ENCODE results near the gene RAD1. TPM values are rescaled to one million over a fixed set of nuclear protein-coding genes. Genes with fewer than 3 reads are reported as not detected.

RAD1 gene
- total RNA-seq, 3 donors from 2014 or later: 12.8 to 23.3 (median 18.7) TPM

DNA sequence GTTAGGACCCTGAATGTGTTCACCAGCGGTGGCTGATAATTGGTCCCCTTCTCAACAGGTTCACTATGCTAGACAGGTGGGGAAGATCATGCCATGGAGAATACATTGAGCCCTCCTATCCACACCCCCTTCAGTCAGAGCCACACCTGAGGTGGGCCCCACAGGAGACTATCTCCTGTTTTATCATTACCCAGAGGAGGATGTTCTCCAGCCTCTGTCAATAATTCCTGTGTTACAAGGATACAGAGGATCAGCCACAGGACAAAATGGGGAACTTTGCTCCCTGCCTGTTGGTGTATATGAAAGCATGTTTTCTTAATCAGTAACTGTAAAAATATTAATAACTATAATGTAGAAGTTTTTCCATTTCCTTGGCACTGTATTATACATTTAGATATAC lies 25.9 kb downstream of the RAD1 start:
- H3K4me1 ChIP-seq: no peaks in the 10 kb centered on the region
- TF ChIP-seq POLR2AphosphoS5 (IDR thresholded peaks at IDR 0.05): no peak
- intact Hi-C loops (cut with DNase I; ENCODE audit: low total_unique reads): no loop called here
- H3K9me3 ChIP-seq: no peaks in the 10 kb centered on the region
- no peak overlapping the region for H3K27ac ChIP-seq
- H3K4me3 ChIP-seq: no peak overlapping the region
- no peaks in the 10 kb centered on the region for H3K36me3 ChIP-seq
- no peak for DNase-seq (ENCODE audit: low spot score in 2 of 2)
- no peaks in the 10 kb centered on the region for H3K27me3 ChIP-seq

DNA sequence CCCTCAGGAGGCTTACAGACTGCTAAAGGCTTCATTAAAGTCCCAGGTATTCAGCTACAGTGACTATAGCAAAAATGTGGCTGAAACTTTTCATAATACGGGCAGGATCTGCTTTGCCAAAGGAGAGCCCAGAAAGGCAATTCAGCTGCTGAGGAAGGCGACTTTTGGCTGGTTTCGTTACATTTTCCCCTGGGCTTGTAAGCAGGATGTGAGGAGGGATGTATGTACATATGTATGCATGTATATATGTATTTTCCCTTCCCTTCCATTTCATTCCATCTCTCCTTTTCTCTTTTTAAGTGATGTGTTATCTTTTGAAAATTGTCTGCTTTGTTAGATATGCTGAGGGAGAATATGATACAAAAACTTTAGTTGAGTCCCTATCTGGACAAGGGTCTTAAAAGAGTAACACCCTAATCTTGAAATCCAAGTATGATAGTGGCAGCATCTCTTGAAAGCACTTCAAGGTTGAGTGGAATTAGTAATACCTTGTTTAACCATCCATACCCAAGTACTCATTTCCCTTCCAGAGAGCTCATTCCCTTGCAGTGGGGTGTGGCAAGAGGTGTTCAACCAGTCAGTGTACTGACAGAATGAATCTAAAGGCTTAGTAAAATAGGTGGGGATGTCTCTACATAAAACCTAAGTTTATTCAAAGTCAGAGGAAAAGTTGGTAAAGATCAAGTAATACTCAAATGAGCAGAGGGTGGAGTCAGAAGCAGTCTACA lies 28.7 kb downstream of the RAD1 start:
- H3K36me3 ChIP-seq: no peaks in the 10 kb centered on the region
- H3K4me1 ChIP-seq: no peaks in the 10 kb centered on the region
- H3K27me3 ChIP-seq: no peaks in the 10 kb centered on the region
- TF ChIP-seq POLR2AphosphoS5 (IDR thresholded peaks at IDR 0.05) (no peak), POLR2A (IDR thresholded peaks at IDR 0.05) (no peak)
- TF ChIP-seq, protein P1, sequence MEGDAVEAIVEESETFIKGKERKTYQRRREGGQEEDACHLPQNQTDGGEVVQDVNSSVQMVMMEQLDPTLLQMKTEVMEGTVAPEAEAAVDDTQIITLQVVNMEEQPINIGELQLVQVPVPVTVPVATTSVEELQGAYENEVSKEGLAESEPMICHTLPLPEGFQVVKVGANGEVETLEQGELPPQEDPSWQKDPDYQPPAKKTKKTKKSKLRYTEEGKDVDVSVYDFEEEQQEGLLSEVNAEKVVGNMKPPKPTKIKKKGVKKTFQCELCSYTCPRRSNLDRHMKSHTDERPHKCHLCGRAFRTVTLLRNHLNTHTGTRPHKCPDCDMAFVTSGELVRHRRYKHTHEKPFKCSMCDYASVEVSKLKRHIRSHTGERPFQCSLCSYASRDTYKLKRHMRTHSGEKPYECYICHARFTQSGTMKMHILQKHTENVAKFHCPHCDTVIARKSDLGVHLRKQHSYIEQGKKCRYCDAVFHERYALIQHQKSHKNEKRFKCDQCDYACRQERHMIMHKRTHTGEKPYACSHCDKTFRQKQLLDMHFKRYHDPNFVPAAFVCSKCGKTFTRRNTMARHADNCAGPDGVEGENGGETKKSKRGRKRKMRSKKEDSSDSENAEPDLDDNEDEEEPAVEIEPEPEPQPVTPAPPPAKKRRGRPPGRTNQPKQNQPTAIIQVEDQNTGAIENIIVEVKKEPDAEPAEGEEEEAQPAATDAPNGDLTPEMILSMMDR (IDR thresholded peaks at IDR 0.05): no peak
- intact Hi-C loops (cut with DNase I; ENCODE audit: low total_unique reads): no loop called here
- DNase-seq (ENCODE audit: low spot score in 2 of 2): no peak
- no peak overlapping the region for H3K4me3 ChIP-seq
- H3K27ac ChIP-seq: no peak overlapping the region
- H3K9me3 ChIP-seq: no peaks in the 10 kb centered on the region

GRCh38 chr5:34881246-34881645 lies 34.1 kb downstream of the RAD1 start:
- Histone ChIP-seq H3K4me1 (no peaks in the 10 kb centered on the region), H3K9me3 (peaks cover 0 to 8% of the 10 kb centered on the region in 2 donors), H3K4me3 (no peak overlapping the region), H3K27me3 (no peaks in the 10 kb centered on the region), H3K36me3 (no peaks in the 10 kb centered on the region), H3K27ac (no peak overlapping the region)
- intact Hi-C loops (cut with DNase I; ENCODE audit: low total_unique reads): no loop called here
- TF ChIP-seq, protein P1 (IDR thresholded peaks at IDR 0.05): no peak
- TF ChIP-seq POLR2A (IDR thresholded peaks at IDR 0.05) (no peak), POLR2AphosphoS5 (IDR thresholded peaks at IDR 0.05) (no peak)
- no peak for DNase-seq (ENCODE audit: low spot score in 2 of 2)

DNA sequence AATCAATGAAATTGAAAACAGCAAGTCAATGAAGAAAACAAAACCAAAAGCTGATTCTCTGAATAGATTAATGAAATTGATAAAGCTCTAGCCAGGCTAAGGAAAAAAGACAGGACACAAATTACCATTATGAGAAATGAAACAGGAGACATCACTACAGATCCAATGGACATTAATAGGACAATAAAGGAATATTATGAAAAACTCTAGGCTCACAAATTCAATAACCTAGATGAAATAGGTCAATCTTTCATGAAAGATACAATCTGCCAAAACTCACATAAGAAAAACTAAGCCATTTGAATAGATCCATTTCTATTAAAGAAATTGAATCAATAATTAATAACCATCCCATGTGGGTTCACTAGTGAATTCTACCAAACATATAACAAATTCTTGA lies 39.0 kb downstream of the RAD1 start:
- no peaks in the 10 kb centered on the region for H3K4me1 ChIP-seq
- DNase-seq (ENCODE audit: low spot score in 2 of 2): no peak
- intact Hi-C loops (cut with DNase I; ENCODE audit: low total_unique reads): no loop called here

GRCh38 chr5:34870382-34870781 lies 44.9 kb downstream of the RAD1 start:
- Histone ChIP-seq H3K27ac (no peak overlapping the region), H3K36me3 (no peaks in the 10 kb centered on the region), H3K4me3 (no peak overlapping the region), H3K4me1 (no peaks in the 10 kb centered on the region), H3K9me3 (peaks cover 0 to 1% of the 10 kb centered on the region in 2 donors), H3K27me3 (no peaks in the 10 kb centered on the region)
- no peak for TF ChIP-seq POLR2A (IDR thresholded peaks at IDR 0.05)
- TF ChIP-seq POLR2AphosphoS5 (IDR thresholded peaks at IDR 0.05): no peak
- TF ChIP-seq, protein P1 (IDR thresholded peaks at IDR 0.05): no peak
- no peak for DNase-seq (ENCODE audit: low spot score in 2 of 2)
- intact Hi-C loops (cut with DNase I; ENCODE audit: low total_unique reads): no loop called here

More for the DNA sequence above, 39.0 kb downstream of the RAD1 start:
- peaks cover 0 to 17% of the 10 kb centered on the region in 2 donors for H3K9me3 ChIP-seq
- H3K27ac ChIP-seq: no peak overlapping the region
- H3K36me3 ChIP-seq: no peaks in the 10 kb centered on the region
- H3K4me3 ChIP-seq: no peak overlapping the region
- no peaks in the 10 kb centered on the region for H3K27me3 ChIP-seq
- TF ChIP-seq POLR2A (IDR thresholded peaks at IDR 0.05) (no peak), POLR2AphosphoS5 (IDR thresholded peaks at IDR 0.05) (no peak)
- TF ChIP-seq, protein P1 (IDR thresholded peaks at IDR 0.05): no peak

All from breast epithelium (tissue), 4 donors.